OCI-M1 (cell line): ENCODE results near the gene SLC45A1.

Experiments used
- DNase-seq: peaks from one replicate; lab custom pipeline; 2025; lab: John Stamatoyannopoulos, UW

SLC45A1 gene

DNA sequence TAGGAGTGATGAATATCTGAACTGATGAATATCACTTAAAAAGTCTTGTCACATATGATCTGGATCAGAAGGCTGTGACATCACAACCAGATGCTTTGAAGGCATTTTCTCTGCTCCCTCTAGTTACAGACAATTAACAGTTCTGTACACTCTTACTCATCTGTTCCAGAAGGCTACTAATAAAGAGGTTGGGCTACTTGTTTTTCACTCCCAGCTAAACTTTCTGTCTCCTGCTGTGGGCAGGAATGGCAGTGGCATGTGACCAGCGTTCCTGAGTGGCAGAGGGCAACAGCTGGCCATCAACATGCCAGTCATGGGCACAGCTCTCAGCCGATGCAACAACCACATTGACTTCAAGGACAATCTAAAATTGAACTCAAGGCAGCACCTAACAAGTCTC, 66.7 kb downstream of the SLC45A1 start:
- no peak for DNase-seq

DNA sequence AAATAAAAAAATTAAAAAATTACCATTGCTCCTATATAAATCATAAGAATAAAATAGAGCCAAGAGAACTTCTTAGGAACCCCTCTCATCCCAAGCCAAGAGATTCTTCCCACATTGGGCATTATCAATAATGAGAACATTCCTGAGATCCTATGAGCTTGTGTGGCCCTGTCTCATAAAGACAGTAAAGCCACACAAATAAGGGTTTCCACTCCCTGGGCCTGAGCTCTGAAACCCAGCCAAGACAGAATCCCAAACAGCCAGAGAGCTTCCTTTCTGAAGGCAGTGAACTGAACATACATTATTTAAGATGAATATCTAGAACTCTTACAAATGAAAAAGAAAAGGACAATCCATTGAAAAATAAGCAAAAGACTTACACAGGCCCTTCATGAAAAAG, 68.3 kb downstream of the SLC45A1 start:
- no peak for DNase-seq

DNA sequence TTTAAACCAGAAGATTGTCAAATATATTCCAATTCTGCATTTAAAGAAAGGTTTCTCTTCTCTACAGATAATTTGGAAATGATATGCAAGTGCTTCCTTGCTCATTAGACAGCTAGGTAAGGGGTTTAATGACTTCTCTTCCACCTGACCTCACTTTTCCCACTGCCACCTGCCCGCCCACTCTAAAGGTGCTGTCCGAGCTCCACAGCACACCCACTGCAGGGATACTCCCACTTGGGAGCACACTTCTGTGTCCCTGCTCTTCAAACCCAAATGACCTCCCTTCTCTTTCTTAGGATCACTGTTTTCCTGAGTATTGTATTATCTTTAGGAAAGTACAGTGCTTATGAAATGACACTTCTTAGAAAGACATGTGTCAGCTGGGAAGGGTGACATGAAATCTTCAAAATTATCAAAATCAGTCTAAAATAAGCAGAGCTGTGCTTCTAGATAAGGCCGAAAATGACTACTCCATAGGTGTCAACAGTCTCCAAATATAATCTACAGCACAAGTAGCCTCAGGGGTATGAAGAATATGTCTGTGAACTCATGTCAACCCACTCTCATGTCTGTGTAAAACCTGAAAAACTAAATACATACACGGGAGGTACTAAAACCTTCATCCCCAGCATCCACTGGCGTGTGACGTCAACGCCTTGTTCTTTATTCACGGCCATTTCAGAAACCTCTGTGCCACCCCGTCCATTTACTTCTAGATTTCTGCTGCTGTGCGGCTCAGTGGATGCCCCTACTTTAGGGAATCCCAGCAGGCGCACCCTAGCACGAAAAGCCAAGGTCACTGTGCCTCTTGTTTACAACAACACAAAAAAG, 71.0 kb downstream of the SLC45A1 start:
- DNase-seq, result no peak

DNA sequence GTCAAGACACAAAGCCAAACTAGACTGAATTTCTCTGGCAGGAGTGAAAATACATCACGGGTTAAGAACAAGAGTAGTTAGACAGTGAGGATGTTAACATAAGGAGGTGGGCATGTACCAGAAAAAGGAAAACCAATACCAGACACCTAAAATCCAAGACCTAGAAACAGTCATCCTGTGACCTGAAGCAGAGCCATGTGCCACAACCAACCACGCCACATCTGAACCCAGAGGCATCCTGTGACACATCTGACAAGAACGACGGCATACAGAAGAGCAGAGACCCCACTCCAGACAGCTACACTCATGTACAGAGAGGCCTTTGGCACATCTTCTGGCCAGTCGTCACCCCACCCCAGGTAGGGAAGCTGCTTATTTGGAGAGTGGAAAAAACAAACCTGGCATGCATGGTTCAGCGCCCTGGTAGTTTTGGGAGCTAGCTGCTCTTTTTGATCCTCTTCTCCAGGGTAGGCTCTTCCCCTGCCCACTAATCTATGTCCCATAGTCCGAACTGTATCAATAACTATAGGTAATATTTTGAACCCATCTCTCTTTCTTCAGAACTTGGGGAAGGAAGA, 72.1 kb downstream of the SLC45A1 start:
- DNase-seq, result no peak

DNA sequence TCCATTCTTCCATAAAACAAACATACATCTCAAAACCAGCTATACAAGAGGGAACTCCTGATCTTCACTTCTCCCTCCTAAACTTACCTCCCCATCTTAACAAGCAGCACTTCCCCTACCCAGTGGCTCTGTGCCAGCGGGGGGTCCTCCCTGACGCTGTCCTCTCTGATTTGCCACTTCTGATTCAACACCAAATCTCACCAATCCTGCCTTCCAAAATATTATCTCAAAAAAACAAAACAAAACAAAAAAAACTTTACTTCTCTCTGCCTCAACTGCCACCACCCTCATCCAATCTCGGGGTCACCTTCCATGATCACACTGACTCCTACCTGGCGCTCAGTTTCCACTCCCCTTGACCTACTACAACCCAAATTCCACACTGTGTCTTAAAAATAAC, 72.8 kb downstream of the SLC45A1 start:
- no peak for DNase-seq

DNA sequence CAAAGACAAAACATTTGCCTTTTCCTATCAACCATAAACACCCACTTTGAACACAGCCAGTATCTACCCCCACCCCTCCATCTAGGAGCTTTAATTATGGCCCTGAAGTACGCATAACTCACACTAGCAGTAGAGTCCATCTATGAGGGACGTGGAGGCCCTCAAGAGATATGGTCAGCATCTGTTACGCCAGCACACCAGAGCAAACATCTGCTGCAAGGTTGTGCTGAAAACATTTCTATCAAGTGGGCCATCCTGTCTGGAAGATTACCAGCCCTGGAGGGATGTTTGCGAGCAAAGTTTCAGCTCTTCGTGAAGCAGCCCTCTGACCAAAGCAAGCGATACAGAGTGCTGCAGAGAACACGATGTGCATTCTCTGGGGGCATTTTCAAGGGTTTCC, 74.6 kb downstream of the SLC45A1 start:
- no peak for DNase-seq
